ENCODE data around the gene C1orf50.

GRCh38 chr1:42746436-42747105, 20.5 kb upstream of the C1orf50 start:
- TF ChIP-seq, protein P1, sequence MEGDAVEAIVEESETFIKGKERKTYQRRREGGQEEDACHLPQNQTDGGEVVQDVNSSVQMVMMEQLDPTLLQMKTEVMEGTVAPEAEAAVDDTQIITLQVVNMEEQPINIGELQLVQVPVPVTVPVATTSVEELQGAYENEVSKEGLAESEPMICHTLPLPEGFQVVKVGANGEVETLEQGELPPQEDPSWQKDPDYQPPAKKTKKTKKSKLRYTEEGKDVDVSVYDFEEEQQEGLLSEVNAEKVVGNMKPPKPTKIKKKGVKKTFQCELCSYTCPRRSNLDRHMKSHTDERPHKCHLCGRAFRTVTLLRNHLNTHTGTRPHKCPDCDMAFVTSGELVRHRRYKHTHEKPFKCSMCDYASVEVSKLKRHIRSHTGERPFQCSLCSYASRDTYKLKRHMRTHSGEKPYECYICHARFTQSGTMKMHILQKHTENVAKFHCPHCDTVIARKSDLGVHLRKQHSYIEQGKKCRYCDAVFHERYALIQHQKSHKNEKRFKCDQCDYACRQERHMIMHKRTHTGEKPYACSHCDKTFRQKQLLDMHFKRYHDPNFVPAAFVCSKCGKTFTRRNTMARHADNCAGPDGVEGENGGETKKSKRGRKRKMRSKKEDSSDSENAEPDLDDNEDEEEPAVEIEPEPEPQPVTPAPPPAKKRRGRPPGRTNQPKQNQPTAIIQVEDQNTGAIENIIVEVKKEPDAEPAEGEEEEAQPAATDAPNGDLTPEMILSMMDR (IDR thresholded peaks at IDR 0.05): no peak
- no peak for TF ChIP-seq NFYB (CRISPR knock-in tag; conservative IDR thresholded peaks at IDR 0.05; ENCODE audit: low read depth)
- TF ChIP-seq, protein P2, sequence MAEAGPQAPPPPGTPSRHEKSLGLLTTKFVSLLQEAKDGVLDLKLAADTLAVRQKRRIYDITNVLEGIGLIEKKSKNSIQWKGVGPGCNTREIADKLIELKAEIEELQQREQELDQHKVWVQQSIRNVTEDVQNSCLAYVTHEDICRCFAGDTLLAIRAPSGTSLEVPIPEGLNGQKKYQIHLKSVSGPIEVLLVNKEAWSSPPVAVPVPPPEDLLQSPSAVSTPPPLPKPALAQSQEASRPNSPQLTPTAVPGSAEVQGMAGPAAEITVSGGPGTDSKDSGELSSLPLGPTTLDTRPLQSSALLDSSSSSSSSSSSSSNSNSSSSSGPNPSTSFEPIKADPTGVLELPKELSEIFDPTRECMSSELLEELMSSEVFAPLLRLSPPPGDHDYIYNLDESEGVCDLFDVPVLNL (CRISPR knock-in tag; IDR thresholded peaks at IDR 0.05; ENCODE audit: borderline replicate concordance, low read depth): no peak
- no peak for TF ChIP-seq ETV6 (CRISPR knock-in tag; IDR thresholded peaks at IDR 0.05)
